Activated B cell treated with CpG ODN at 0.5 μM for 24 hours (primary cell): ENCODE results near the gene APBB2. TPM values are rescaled to one million over a fixed set of nuclear protein-coding genes. Genes with fewer than 3 reads are reported as not detected.
"Not testable (repeated sequence)": the region's sequence is repeated elsewhere in the genome, so short reads cannot be mapped to it uniquely, and the experiment has no call there.

Experiments used
- ATAC-seq: fragments of 200-7000 bp; cut with Tn5 transposase; one replicate; pipeline ENCODE4 v1.10.0; 2021; ENCODE audit warnings: low read depth, mild to moderate bottlenecking, moderate library complexity
- CTCF ChIA-PET: fragments of 350-600 bp; sonication (Branson Sonifier 250); formaldehyde crosslinking; loops from one replicate; lab custom pipeline; 2021; ENCODE audit warnings: antibody characterized with exemption; lab: Charles Lee
- POLR2A ChIA-PET: fragments of 350-600 bp; sonication (Branson Sonifier 250); formaldehyde crosslinking; loops from one replicate; lab custom pipeline; 2021; ENCODE audit warnings: antibody characterized with exemption; lab: Charles Lee
- DNase-seq: peaks from one replicate; pipeline ENCODE4 v3.0.0; 2022
- H3K27ac Mint-ChIP-seq: one replicate; pipeline ENCODE4 v1.8.0; 2020; ENCODE audit warnings: mixed read lengths
- H3K27me3 Mint-ChIP-seq: one replicate; pipeline ENCODE4 v1.8.0; 2021; ENCODE audit warnings: mixed read lengths
- H3K36me3 Mint-ChIP-seq: one replicate; pipeline ENCODE4 v1.8.0; 2021; ENCODE audit warnings: low read depth, mixed read lengths
- H3K4me1 Mint-ChIP-seq: one replicate; pipeline ENCODE4 v1.8.0; 2021; ENCODE audit warnings: mixed read lengths
- H3K4me3 Mint-ChIP-seq: one replicate; pipeline ENCODE4 v1.8.0; 2020; ENCODE audit warnings: mild to moderate bottlenecking, mixed read lengths
- H3K9me3 Mint-ChIP-seq: one replicate; pipeline ENCODE4 v1.8.0; 2020; ENCODE audit warnings: mixed read lengths
- intact Hi-C: fragments of 100-400 bp; cut with micrococcal nuclease; formaldehyde crosslinking; loops from one replicate; pipeline ENCODE4 v1.15.1; 2024
- total RNA-seq: library from RNA; stranded (reverse); gene quantifications from 2 replicates; pipeline ENCODE4 v1.2.3, GENCODE V29; 2022
- TF ChIP-seq, protein P1 (sequence below): fragments of 200-600 bp; IDR thresholded peaks from one replicate; pipeline ENCODE4 v1.8.0; 2022; ENCODE audit warnings: antibody characterized with exemption, mild to moderate bottlenecking

Gene APBB2
- total RNA-seq, 1 donor from 2014 or later, result 3.7 TPM

DNA sequence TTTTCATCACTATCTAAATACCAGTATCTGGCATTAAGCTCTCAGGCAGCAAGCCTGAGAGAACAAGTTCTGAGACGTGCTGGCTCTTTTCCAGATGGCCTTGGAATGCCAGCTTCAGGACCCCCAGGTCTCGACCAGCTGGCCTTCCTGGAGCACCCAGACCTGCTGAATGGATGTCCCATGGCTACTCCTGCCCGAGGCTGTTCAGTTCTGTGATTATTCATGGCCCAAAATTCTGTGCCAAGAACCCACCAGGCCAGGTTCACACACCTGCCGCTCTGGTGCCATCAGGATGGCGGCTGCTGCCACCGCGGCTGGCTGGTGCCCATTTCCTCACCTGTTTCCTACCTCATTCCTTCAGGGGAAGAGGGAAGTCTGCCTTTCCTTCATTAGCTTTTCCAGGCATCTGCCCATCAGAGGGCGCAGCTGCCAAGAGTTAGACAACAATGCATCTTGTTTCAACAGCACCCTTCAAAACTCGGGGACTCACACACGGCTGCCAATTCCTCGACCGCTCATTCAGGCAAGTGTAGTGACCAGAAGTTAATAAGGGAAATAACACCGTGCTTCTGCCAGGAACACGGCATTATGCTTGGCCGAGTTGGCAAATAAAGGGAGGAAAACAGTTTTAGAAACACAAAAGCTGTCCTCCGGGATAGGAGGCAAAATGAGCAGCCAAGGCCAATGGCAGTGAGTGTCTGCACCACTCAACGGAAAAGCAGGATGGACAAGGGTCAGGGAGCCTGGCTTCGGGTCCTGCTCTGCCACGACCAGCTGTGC lies 290.8 kb downstream of the APBB2 start:
- CTCF ChIA-PET, result interaction anchor here (1.5 kb wide), 2 partner anchors 26 to 771 kb away, joined by 3 read pairs; no protein-coding TSS in a partner anchor
- intact Hi-C loops, result loop anchor here (1.0 kb wide), 1 partner anchor 186 kb away; no protein-coding TSS in a partner anchor
- no peak for ATAC-seq

DNA sequence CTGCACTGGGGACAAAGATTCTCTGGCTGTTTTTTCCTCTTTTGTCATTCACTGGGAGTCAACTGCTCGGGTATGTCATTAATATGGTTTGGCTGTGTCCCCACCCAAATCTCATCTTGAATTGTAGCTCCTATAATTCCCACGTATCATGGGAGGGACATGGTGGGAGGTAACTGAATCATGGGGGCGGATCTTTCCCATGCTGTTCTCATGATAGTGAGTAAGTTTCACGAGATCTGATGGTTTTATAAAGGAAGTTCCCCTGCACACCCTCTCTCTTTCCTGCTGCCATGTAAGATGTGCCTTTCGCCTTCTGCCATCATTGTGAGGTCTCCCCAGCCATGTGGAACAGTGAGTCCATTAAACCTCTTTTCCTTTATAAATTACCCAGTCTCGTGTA lies 294.4 kb downstream of the APBB2 start:
- POLR2A ChIA-PET, DNase-seq, H3K4me3 Mint-ChIP-seq, ATAC-seq, intact Hi-C loops, H3K4me1 Mint-ChIP-seq, H3K27ac Mint-ChIP-seq, H3K27me3 Mint-ChIP-seq, H3K36me3 Mint-ChIP-seq, H3K9me3 Mint-ChIP-seq, CTCF ChIA-PET: not testable (repeated sequence)

More for the DNA sequence above, 290.8 kb downstream of the APBB2 start:
- Mint-ChIP-seq H3K4me3 (no peak overlapping the region), H3K36me3 (no peaks in the 10 kb centered on the region), H3K9me3 (no peaks in the 10 kb centered on the region), H3K27me3 (peaks cover 15% of the 10 kb centered on the region), H3K4me1 (no peaks in the 10 kb centered on the region), H3K27ac (no peak overlapping the region)
- TF ChIP-seq, protein P1, sequence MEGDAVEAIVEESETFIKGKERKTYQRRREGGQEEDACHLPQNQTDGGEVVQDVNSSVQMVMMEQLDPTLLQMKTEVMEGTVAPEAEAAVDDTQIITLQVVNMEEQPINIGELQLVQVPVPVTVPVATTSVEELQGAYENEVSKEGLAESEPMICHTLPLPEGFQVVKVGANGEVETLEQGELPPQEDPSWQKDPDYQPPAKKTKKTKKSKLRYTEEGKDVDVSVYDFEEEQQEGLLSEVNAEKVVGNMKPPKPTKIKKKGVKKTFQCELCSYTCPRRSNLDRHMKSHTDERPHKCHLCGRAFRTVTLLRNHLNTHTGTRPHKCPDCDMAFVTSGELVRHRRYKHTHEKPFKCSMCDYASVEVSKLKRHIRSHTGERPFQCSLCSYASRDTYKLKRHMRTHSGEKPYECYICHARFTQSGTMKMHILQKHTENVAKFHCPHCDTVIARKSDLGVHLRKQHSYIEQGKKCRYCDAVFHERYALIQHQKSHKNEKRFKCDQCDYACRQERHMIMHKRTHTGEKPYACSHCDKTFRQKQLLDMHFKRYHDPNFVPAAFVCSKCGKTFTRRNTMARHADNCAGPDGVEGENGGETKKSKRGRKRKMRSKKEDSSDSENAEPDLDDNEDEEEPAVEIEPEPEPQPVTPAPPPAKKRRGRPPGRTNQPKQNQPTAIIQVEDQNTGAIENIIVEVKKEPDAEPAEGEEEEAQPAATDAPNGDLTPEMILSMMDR, result no peak
- POLR2A ChIA-PET, result no interaction called here
- DNase-seq, result no peak

DNA sequence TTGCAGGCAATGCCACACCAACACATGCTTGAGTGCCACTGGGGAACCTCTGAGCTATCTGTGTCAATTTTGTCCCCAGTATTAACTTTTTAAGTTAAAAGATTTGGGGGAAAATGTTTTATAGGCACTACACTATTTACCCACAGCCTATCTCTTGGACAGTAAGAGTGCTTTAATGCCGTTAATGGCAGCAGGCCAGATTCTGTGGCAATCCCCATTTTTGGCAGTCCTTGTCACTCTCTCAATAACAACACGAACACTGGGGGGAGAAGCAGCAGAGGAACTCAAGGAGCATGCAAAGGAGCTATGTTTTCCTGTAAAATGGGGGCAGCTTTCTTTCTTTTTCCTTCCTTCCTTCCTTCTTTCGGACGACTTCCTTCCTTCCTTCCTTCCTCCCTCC lies 296.0 kb downstream of the APBB2 start:
- H3K9me3 Mint-ChIP-seq, result no peaks in the 10 kb centered on the region

DNA sequence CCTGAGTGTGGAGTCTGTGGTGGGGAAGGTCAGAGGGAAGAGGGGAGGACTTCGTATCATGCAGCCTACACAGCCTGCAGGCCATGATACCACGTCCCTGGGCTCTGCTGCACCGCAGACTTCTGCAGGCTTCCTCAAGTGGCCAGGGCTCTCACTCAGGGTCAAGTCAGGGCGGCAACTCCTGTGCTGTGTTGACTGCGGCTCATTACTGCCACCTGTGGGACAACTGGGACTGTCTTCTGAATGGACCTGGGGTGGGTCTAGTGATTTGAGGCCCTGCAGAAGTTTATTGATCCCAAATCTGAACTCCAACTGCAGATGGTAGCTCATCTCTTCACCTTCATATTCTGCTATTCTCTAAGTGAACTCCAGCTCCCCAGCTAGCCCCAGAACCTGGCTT lies 297.5 kb downstream of the APBB2 start:
- no peaks in the 10 kb centered on the region for H3K36me3 Mint-ChIP-seq
- H3K4me1 Mint-ChIP-seq, result no peaks in the 10 kb centered on the region
- H3K9me3 Mint-ChIP-seq, result no peaks in the 10 kb centered on the region
- no peak overlapping the region for H3K4me3 Mint-ChIP-seq
- DNase-seq (no peak), ATAC-seq (peak; percentile 58)
- intact Hi-C loops, result no loop called here
- TF ChIP-seq, protein P1, result no peak
- CTCF ChIA-PET, result interaction anchor here (1.2 kb wide), 1 partner anchor 8 kb away, joined by 4 read pairs; no protein-coding TSS in a partner anchor
- POLR2A ChIA-PET, result no interaction called here
- H3K27ac Mint-ChIP-seq, result no peak overlapping the region
- no peaks in the 10 kb centered on the region for H3K27me3 Mint-ChIP-seq

More for the DNA sequence above, 296.0 kb downstream of the APBB2 start:
- Mint-ChIP-seq H3K27ac (no peak overlapping the region), H3K27me3 (no peaks in the 10 kb centered on the region), H3K4me1 (no peaks in the 10 kb centered on the region), H3K4me3 (no peak overlapping the region), H3K36me3 (no peaks in the 10 kb centered on the region)
- TF ChIP-seq, protein P1, result no peak
- CTCF ChIA-PET, result interaction anchor here (0.7 kb wide), 1 partner anchor 225 kb away, joined by 4 read pairs; no protein-coding TSS in a partner anchor
- DNase-seq (no peak), ATAC-seq (no peak)
- POLR2A ChIA-PET, result no interaction called here
- intact Hi-C loops, result no loop called here

DNA sequence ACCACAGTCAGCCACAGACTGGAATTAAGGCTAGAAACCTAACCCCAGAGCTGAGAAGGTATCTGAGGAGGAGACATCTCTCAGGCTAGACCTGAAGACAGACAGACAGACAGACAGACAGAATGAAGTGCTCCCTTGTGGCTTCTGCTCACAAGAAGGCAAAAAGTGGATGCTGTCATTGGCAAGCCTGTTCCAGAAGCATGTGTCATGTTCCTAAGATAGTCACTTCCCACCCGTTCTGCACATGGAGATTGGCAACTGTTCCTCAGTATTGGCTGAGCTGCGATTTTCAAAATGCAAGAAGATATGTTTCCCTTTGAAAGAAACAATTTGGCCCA lies 298.2 kb downstream of the APBB2 start:
- H3K27ac Mint-ChIP-seq, result no peak overlapping the region
- intact Hi-C loops, result no loop called here

More for the DNA sequence above, 298.2 kb downstream of the APBB2 start:
- H3K27me3 Mint-ChIP-seq, result no peaks in the 10 kb centered on the region
- ATAC-seq, result no peak
- CTCF ChIA-PET, result interaction anchor here (0.6 to 1.2 kb wide), 3 partner anchors 8 to 767 kb away, joined by 3 to 4 read pairs (median 4); no protein-coding TSS in a partner anchor
- no peaks in the 10 kb centered on the region for H3K9me3 Mint-ChIP-seq
- no peak for DNase-seq
- H3K4me1 Mint-ChIP-seq, result no peaks in the 10 kb centered on the region
- TF ChIP-seq, protein P1, result no peak
- no peak overlapping the region for H3K4me3 Mint-ChIP-seq
- POLR2A ChIA-PET, result no interaction called here
- H3K36me3 Mint-ChIP-seq, result no peaks in the 10 kb centered on the region
